LNCaP clone FGC (cell line): ENCODE data around the gene ATP8B1.

Experiments used
- DNase-seq: peaks from one replicate; pipeline ENCODE4 v3.0.0-alpha.2; 2011; ENCODE audit warnings: low read depth
- H3K4me3 ChIP-seq: 2 replicates; pipeline ENCODE4 v1.5.1; 2011; ENCODE audit warnings: mild to moderate bottlenecking, low read depth, low read length, control low read depth
- CTCF ChIP-seq: IDR thresholded peaks from 2 replicates; pipeline ENCODE4 v1.5.1; 2012; ENCODE audit warnings: mild to moderate bottlenecking; ENCODE audit not compliant: control insufficient read depth, insufficient read depth; ENCODE audit errors: extremely low read depth

Gene ATP8B1

GRCh38 chr18:57668021-57668420, 135.1 kb downstream of the ATP8B1 start:
- TF ChIP-seq CTCF: no peak
- no peak for DNase-seq
- H3K4me3 ChIP-seq: no peak overlapping the region

- H3K4me3 ChIP-seq: no peak overlapping the region
- TF ChIP-seq CTCF: no peak
- DNase-seq: no peak
These were observed 136.2 kb downstream of the ATP8B1 start for GRCh38 chr18:57666818-57667497.

- no peak for DNase-seq
- no peak overlapping the region for H3K4me3 ChIP-seq
- TF ChIP-seq CTCF: no peak
These were observed 138.4 kb downstream of the ATP8B1 start for GRCh38 chr18:57664568-57665165.

GRCh38 chr18:57660961-57661360, 142.2 kb downstream of the ATP8B1 start:
- H3K4me3 ChIP-seq: no peak overlapping the region
- no peak for DNase-seq
- TF ChIP-seq CTCF: no peak

- peak; percentile 63 for DNase-seq
- H3K4me3 ChIP-seq: no peak overlapping the region
- no peak for TF ChIP-seq CTCF
These were observed 143.5 kb downstream of the ATP8B1 start for GRCh38 chr18:57659460-57660102.

- H3K4me3 ChIP-seq: no peak overlapping the region
- no peak for TF ChIP-seq CTCF
- DNase-seq: no peak
These were observed 145.6 kb downstream of the ATP8B1 start for GRCh38 chr18:57657542-57657941.
